Measurements from ENCODE around the gene INSL3.

The INSL3 gene

DNA sequence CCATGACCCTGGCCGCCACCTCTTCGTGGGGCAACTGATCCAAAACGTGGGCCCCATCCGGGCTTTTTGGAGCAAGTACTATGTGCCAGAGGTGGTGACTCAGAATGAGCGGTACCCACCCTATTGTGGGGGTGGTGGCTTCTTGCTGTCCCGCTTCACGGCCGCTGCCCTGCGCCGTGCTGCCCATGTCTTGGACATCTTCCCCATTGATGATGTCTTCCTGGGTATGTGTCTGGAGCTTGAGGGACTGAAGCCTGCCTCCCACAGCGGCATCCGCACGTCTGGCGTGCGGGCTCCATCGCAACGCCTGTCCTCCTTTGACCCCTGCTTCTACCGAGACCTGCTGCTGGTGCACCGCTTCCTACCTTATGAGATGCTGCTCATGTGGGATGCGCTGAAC is 9.6 kb downstream of the INSL3 start:
- peaks cover 8% of the 10 kb centered on the region for H3K27me3 ChIP-seq (ENCODE audit: insufficient read depth, low read length, poor library complexity)
- TF ChIP-seq EZH2 (IDR thresholded peaks at IDR 0.05; ENCODE audit: borderline replicate concordance, low read depth, low read length, severe bottlenecking) = no peak
- TF ChIP-seq, protein P1, sequence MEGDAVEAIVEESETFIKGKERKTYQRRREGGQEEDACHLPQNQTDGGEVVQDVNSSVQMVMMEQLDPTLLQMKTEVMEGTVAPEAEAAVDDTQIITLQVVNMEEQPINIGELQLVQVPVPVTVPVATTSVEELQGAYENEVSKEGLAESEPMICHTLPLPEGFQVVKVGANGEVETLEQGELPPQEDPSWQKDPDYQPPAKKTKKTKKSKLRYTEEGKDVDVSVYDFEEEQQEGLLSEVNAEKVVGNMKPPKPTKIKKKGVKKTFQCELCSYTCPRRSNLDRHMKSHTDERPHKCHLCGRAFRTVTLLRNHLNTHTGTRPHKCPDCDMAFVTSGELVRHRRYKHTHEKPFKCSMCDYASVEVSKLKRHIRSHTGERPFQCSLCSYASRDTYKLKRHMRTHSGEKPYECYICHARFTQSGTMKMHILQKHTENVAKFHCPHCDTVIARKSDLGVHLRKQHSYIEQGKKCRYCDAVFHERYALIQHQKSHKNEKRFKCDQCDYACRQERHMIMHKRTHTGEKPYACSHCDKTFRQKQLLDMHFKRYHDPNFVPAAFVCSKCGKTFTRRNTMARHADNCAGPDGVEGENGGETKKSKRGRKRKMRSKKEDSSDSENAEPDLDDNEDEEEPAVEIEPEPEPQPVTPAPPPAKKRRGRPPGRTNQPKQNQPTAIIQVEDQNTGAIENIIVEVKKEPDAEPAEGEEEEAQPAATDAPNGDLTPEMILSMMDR (IDR thresholded peaks at IDR 0.05; ENCODE audit: borderline replicate concordance, extremely low read depth, low read length, poor library complexity, severe bottlenecking) = no peak
- H3K79me2 ChIP-seq (ENCODE audit: insufficient read depth, low read length) = no peaks in the 10 kb centered on the region
- H3K9ac ChIP-seq (ENCODE audit: low read depth, low read length) = no peak overlapping the region
- H3K4me3 ChIP-seq (ENCODE audit: low read depth in 1 of 2, low read length in 2 of 2) = no peak overlapping the region
- H3K9me3 ChIP-seq (ENCODE audit: insufficient read depth, low read length, severe bottlenecking) = no peaks in the 10 kb centered on the region
- no peaks in the 10 kb centered on the region for H3K4me1 ChIP-seq (ENCODE audit: insufficient read depth, low read length)
- DNase-seq = no peak
- H3K27ac ChIP-seq (ENCODE audit: low read length) = no peak overlapping the region
- H4K20me1 ChIP-seq (ENCODE audit: insufficient read depth, low read length) = no peaks in the 10 kb centered on the region
- ATAC-seq (ENCODE audit: insufficient read depth, low read depth) = no peak
- H2AFZ ChIP-seq (ENCODE audit: low read depth, low read length) = no peak overlapping the region
- no peaks in the 10 kb centered on the region for H3K36me3 ChIP-seq (ENCODE audit: insufficient read depth, low read length)
- no peak overlapping the region for H3K4me2 ChIP-seq (ENCODE audit: insufficient read depth, low read length)

GRCh38 chr19:17811103-17811502 is 10.2 kb downstream of the INSL3 start:
- no peaks in the 10 kb centered on the region for H4K20me1 ChIP-seq (ENCODE audit: insufficient read depth, low read length)
- no peaks in the 10 kb centered on the region for H3K36me3 ChIP-seq (ENCODE audit: insufficient read depth, low read length)
- no peak overlapping the region for H3K27ac ChIP-seq (ENCODE audit: low read length)
- no peak overlapping the region for H2AFZ ChIP-seq (ENCODE audit: low read depth, low read length)
- H3K27me3 ChIP-seq (ENCODE audit: insufficient read depth, low read length, poor library complexity) = peaks cover 10% of the 10 kb centered on the region
- no peak overlapping the region for H3K4me3 ChIP-seq (ENCODE audit: low read depth in 1 of 2, low read length in 2 of 2)
- H3K4me1 ChIP-seq (ENCODE audit: insufficient read depth, low read length) = no peaks in the 10 kb centered on the region
- DNase-seq (no peak), ATAC-seq (ENCODE audit: insufficient read depth, low read depth) (no peak)
- H3K79me2 ChIP-seq (ENCODE audit: insufficient read depth, low read length) = no peaks in the 10 kb centered on the region
- no peak overlapping the region for H3K9ac ChIP-seq (ENCODE audit: low read depth, low read length)
- no peaks in the 10 kb centered on the region for H3K9me3 ChIP-seq (ENCODE audit: insufficient read depth, low read length, severe bottlenecking)
- no peak overlapping the region for H3K4me2 ChIP-seq (ENCODE audit: insufficient read depth, low read length)
- TF ChIP-seq, protein P1 (IDR thresholded peaks at IDR 0.05; ENCODE audit: borderline replicate concordance, extremely low read depth, low read length, poor library complexity, severe bottlenecking) = no peak
- no peak for TF ChIP-seq EZH2 (IDR thresholded peaks at IDR 0.05; ENCODE audit: borderline replicate concordance, low read depth, low read length, severe bottlenecking)

DNA sequence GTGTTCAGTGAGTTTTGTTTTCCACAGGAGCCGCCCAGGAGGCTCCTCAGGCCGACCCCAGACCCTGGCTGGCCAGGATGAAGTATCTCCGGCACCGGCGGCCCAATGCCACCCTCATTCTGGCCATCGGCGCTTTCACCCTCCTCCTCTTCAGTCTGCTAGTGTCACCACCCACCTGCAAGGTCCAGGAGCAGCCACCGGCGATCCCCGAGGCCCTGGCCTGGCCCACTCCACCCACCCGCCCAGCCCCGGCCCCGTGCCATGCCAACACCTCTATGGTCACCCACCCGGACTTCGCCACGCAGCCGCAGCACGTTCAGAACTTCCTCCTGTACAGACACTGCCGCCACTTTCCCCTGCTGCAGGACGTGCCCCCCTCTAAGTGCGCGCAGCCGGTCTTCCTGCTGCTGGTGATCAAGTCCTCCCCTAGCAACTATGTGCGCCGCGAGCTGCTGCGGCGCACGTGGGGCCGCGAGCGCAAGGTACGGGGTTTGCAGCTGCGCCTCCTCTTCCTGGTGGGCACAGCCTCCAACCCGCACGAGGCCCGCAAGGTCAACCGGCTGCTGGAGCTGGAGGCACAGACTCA is 13.5 kb downstream of the INSL3 start:
- peaks cover 6% of the 10 kb centered on the region; the same call in 1 of the 2 replicates for H3K4me1 ChIP-seq (ENCODE audit: insufficient read depth, low read length)
- H3K36me3 ChIP-seq (ENCODE audit: insufficient read depth, low read length) = no peaks in the 10 kb centered on the region
- peaks cover 10% of the 10 kb centered on the region for H3K27me3 ChIP-seq (ENCODE audit: insufficient read depth, low read length, poor library complexity)
- peak; percentile 66; the same call in 2 of the 3 replicates for ATAC-seq (ENCODE audit: insufficient read depth, low read depth)
- no peak overlapping the region for H2AFZ ChIP-seq (ENCODE audit: low read depth, low read length)
- H3K4me3 ChIP-seq (ENCODE audit: low read depth in 1 of 2, low read length in 2 of 2) = no peak overlapping the region
- H3K27ac ChIP-seq (ENCODE audit: low read length) = no peak overlapping the region
- H3K9me3 ChIP-seq (ENCODE audit: insufficient read depth, low read length, severe bottlenecking) = no peaks in the 10 kb centered on the region
- no peak overlapping the region for H3K9ac ChIP-seq (ENCODE audit: low read depth, low read length)
- no peaks in the 10 kb centered on the region for H3K79me2 ChIP-seq (ENCODE audit: insufficient read depth, low read length)
- H3K4me2 ChIP-seq (ENCODE audit: insufficient read depth, low read length) = no peak overlapping the region
- DNase-seq = peak; percentile 32
- no peaks in the 10 kb centered on the region for H4K20me1 ChIP-seq (ENCODE audit: insufficient read depth, low read length)
- TF ChIP-seq EZH2 (IDR thresholded peaks at IDR 0.05; ENCODE audit: borderline replicate concordance, low read depth, low read length, severe bottlenecking) = no peak
- TF ChIP-seq, protein P1 (IDR thresholded peaks at IDR 0.05; ENCODE audit: borderline replicate concordance, extremely low read depth, low read length, poor library complexity, severe bottlenecking) = no peak

Measured in DND-41 (cell line).